H1 (cell line): ENCODE data around the gene GRIA3. TPM values are rescaled to one million over a fixed set of nuclear protein-coding genes. Genes with fewer than 3 reads are reported as not detected.

Experiments used
- polyA plus RNA-seq, 7 experiments: library from polyadenylated mRNA; depleted of rRNA in 3 of 7; stranded (reverse) in 5 of 7; unstranded in 2 of 7; fragments of >200 nt in 5 of 7; fragments of 200-250 nt in 2 of 7; gene quantifications; 1 replicate in 5 of 7; 2 replicates in 1 of 7; 4 replicates in 1 of 7; pipeline versions ENCODE4 v1.2.1 to v1.2.3, GENCODE V29; 2011 to 2013; ENCODE audit warnings: missing spikeins in 2 of 7, mixed read lengths in 2 of 7
- total RNA-seq: library from RNA; stranded (reverse); fragmentation: NEBNext Ultra II Directional; extraction: Animal tissue kit (Norgen Biotek cat#: 25700); gene quantifications from 2 replicates; pipeline ENCODE4 v1.2.1, GENCODE V29; 2021
- TF ChIP-seq, protein P1 (sequence below): fragments of 300-600 bp; sonication (generic); IDR thresholded peaks from 2 replicates; pipeline ENCODE4 v1.7.1; 2012; ENCODE audit warnings: low read length, moderate library complexity, mild to moderate bottlenecking, inconsistent platforms; ENCODE audit not compliant: insufficient replicate concordance

The GRIA3 gene
- total and polyA plus RNA-seq, 2 of the 8 experiments (the other 6 are each of a cell fraction or from before 2014, with no cell fraction given): 2.6 to 3.0 TPM

- TF ChIP-seq, protein P1, sequence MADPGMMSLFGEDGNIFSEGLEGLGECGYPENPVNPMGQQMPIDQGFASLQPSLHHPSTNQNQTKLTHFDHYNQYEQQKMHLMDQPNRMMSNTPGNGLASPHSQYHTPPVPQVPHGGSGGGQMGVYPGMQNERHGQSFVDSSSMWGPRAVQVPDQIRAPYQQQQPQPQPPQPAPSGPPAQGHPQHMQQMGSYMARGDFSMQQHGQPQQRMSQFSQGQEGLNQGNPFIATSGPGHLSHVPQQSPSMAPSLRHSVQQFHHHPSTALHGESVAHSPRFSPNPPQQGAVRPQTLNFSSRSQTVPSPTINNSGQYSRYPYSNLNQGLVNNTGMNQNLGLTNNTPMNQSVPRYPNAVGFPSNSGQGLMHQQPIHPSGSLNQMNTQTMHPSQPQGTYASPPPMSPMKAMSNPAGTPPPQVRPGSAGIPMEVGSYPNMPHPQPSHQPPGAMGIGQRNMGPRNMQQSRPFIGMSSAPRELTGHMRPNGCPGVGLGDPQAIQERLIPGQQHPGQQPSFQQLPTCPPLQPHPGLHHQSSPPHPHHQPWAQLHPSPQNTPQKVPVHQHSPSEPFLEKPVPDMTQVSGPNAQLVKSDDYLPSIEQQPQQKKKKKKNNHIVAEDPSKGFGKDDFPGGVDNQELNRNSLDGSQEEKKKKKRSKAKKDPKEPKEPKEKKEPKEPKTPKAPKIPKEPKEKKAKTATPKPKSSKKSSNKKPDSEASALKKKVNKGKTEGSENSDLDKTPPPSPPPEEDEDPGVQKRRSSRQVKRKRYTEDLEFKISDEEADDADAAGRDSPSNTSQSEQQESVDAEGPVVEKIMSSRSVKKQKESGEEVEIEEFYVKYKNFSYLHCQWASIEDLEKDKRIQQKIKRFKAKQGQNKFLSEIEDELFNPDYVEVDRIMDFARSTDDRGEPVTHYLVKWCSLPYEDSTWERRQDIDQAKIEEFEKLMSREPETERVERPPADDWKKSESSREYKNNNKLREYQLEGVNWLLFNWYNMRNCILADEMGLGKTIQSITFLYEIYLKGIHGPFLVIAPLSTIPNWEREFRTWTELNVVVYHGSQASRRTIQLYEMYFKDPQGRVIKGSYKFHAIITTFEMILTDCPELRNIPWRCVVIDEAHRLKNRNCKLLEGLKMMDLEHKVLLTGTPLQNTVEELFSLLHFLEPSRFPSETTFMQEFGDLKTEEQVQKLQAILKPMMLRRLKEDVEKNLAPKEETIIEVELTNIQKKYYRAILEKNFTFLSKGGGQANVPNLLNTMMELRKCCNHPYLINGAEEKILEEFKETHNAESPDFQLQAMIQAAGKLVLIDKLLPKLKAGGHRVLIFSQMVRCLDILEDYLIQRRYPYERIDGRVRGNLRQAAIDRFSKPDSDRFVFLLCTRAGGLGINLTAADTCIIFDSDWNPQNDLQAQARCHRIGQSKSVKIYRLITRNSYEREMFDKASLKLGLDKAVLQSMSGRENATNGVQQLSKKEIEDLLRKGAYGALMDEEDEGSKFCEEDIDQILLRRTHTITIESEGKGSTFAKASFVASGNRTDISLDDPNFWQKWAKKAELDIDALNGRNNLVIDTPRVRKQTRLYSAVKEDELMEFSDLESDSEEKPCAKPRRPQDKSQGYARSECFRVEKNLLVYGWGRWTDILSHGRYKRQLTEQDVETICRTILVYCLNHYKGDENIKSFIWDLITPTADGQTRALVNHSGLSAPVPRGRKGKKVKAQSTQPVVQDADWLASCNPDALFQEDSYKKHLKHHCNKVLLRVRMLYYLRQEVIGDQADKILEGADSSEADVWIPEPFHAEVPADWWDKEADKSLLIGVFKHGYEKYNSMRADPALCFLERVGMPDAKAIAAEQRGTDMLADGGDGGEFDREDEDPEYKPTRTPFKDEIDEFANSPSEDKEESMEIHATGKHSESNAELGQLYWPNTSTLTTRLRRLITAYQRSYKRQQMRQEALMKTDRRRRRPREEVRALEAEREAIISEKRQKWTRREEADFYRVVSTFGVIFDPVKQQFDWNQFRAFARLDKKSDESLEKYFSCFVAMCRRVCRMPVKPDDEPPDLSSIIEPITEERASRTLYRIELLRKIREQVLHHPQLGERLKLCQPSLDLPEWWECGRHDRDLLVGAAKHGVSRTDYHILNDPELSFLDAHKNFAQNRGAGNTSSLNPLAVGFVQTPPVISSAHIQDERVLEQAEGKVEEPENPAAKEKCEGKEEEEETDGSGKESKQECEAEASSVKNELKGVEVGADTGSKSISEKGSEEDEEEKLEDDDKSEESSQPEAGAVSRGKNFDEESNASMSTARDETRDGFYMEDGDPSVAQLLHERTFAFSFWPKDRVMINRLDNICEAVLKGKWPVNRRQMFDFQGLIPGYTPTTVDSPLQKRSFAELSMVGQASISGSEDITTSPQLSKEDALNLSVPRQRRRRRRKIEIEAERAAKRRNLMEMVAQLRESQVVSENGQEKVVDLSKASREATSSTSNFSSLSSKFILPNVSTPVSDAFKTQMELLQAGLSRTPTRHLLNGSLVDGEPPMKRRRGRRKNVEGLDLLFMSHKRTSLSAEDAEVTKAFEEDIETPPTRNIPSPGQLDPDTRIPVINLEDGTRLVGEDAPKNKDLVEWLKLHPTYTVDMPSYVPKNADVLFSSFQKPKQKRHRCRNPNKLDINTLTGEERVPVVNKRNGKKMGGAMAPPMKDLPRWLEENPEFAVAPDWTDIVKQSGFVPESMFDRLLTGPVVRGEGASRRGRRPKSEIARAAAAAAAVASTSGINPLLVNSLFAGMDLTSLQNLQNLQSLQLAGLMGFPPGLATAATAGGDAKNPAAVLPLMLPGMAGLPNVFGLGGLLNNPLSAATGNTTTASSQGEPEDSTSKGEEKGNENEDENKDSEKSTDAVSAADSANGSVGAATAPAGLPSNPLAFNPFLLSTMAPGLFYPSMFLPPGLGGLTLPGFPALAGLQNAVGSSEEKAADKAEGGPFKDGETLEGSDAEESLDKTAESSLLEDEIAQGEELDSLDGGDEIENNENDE: no peak
- TF ChIP-seq, all 59 proteins: peak for 0
Observed at GRCh38 chrX:123350226-123350625, 166.1 kb downstream of the GRIA3 start (continued).
